GM23338 (cell line): ENCODE data around the gene LRRC47. TPM values are rescaled to one million over a fixed set of nuclear protein-coding genes. Genes with fewer than 3 reads are reported as not detected.
A peak's percentile ranks its signal among the peaks of the same experiment; 100 is the strongest.

Experiments used
- ATAC-seq: fragments of 200-7000 bp; cut with Tn5 transposase; 3 replicates; pipeline ENCODE4 v1.9.1; 2020
- DNase-seq: peaks from one replicate; pipeline ENCODE4 v3.0.0-alpha.2; 2015; ENCODE audit warnings: low spot score
- H2AFZ ChIP-seq: fragments of 200-600 bp; sonication (generic); 2 replicates; pipeline ENCODE4 v1.8.0; 2016; ENCODE audit warnings: antibody characterized with exemption, mild to moderate bottlenecking, moderate library complexity
- H3F3A ChIP-seq: fragments of 200-600 bp; sonication (generic); replicated peaks from 2 replicates; pipeline ENCODE4 v1.8.0; 2017; ENCODE audit warnings: antibody characterized with exemption, mixed run types, low read depth
- H3K27ac ChIP-seq: fragments of 200-600 bp; sonication (generic); 2 replicates; pipeline ENCODE4 v1.6.1; 2016; ENCODE audit warnings: low read depth
- H3K27me3 ChIP-seq: fragments of 200-600 bp; sonication (generic); 2 replicates; pipeline ENCODE4 v1.8.0; 2016; ENCODE audit warnings: mild to moderate bottlenecking, mixed run types, moderate library complexity; ENCODE audit not compliant: insufficient read depth
- H3K36me3 ChIP-seq: fragments of 200-600 bp; sonication (generic); 2 replicates; pipeline ENCODE4 v1.8.0; 2016; ENCODE audit warnings: mild to moderate bottlenecking; ENCODE audit not compliant: insufficient read depth
- H3K4me1 ChIP-seq: fragments of 200-600 bp; sonication (generic); 2 replicates; pipeline ENCODE4 v1.8.0; 2016; ENCODE audit warnings: mild to moderate bottlenecking, moderate library complexity; ENCODE audit not compliant: insufficient read depth
- H3K4me2 ChIP-seq: fragments of 200-600 bp; sonication (generic); 2 replicates; pipeline ENCODE4 v1.7.1; 2017; ENCODE audit warnings: mixed run types
- H3K4me3 ChIP-seq: fragments of 200-600 bp; sonication (generic); 2 replicates; pipeline ENCODE4 v1.6.1; 2016; ENCODE audit warnings: mixed run types
- H3K79me2 ChIP-seq: fragments of 200-600 bp; sonication (generic); replicated peaks from 2 replicates; pipeline ENCODE4 v1.8.0; 2017; ENCODE audit warnings: mild to moderate bottlenecking; ENCODE audit not compliant: insufficient read depth
- H3K9me2 ChIP-seq: fragments of 200-600 bp; sonication (generic); 2 replicates; pipeline ENCODE4 v1.8.0; 2017; ENCODE audit not compliant: insufficient read depth
- H4K20me1 ChIP-seq: fragments of 200-600 bp; sonication (generic); replicated peaks from 2 replicates; pipeline ENCODE4 v1.8.0; 2017; ENCODE audit warnings: mild to moderate bottlenecking; ENCODE audit not compliant: insufficient read depth
- H3K27ac Mint-ChIP-seq: 2 replicates; pipeline ENCODE4 v1.8.0; 2020; ENCODE audit warnings: inconsistent platforms, mild to moderate bottlenecking, moderate library complexity, mixed read lengths
- H3K27me3 Mint-ChIP-seq: 3 replicates; pipeline ENCODE4 v1.8.0; 2022; ENCODE audit warnings: low read depth, mild to moderate bottlenecking, moderate library complexity, mixed read lengths, inconsistent platforms; ENCODE audit not compliant: insufficient read depth, poor library complexity
- H3K36me3 Mint-ChIP-seq: 3 replicates; pipeline ENCODE4 v1.8.0; 2021; ENCODE audit warnings: low read depth, mild to moderate bottlenecking, inconsistent platforms, moderate library complexity, mixed read lengths
- H3K4me1 Mint-ChIP-seq: 3 replicates; pipeline ENCODE4 v1.8.0; 2020; ENCODE audit warnings: mild to moderate bottlenecking, inconsistent platforms, mixed read lengths
- H3K4me3 Mint-ChIP-seq: 3 replicates; pipeline ENCODE4 v1.8.0; 2021; ENCODE audit warnings: moderate library complexity, mild to moderate bottlenecking, inconsistent platforms, mixed read lengths
- H3K9me3 Mint-ChIP-seq: 3 replicates; pipeline ENCODE4 v1.8.0; 2020; ENCODE audit warnings: moderate library complexity, mild to moderate bottlenecking, inconsistent platforms, mixed read lengths
- CTCF ChIP-seq, 2 experiments: fragments of 200-600 bp in 1 of 2; sonication (generic) in 1 of 2; conservative IDR thresholded peaks; 2 replicates each; pipeline versions ENCODE4 v1.5.1 to v1.6.1; 2016 to 2017; ENCODE audit warnings: antibody characterized with exemption in 2 of 2, low read depth in 2 of 2, mild to moderate bottlenecking in 2 of 2, moderate library complexity in 1 of 2
- ETS1 ChIP-seq: IDR thresholded peaks from 2 replicates; pipeline ENCODE4 v1.6.1; 2016; ENCODE audit warnings: antibody characterized with exemption
- EZH2 ChIP-seq: fragments of 200-600 bp; sonication (generic); IDR thresholded peaks from one replicate; pipeline ENCODE4 v1.8.0; 2017; ENCODE audit warnings: antibody characterized with exemption, mild to moderate bottlenecking, low read depth; ENCODE audit not compliant: unreplicated experiment
- EZH2phosphoT487 ChIP-seq: fragments of 200-600 bp; sonication (generic); IDR thresholded peaks from one replicate; pipeline ENCODE4 v1.8.1; 2018; ENCODE audit warnings: antibody characterized with exemption; ENCODE audit not compliant: unreplicated experiment
- JUNB ChIP-seq: IDR thresholded peaks from one replicate; pipeline ENCODE4 v1.6.1; 2016; ENCODE audit warnings: antibody characterized with exemption; ENCODE audit not compliant: unreplicated experiment
- NANOG ChIP-seq: IDR thresholded peaks from 2 replicates; pipeline ENCODE4 v1.6.1; 2016; ENCODE audit warnings: antibody characterized with exemption, borderline replicate concordance
- REST ChIP-seq: IDR thresholded peaks from one replicate; pipeline ENCODE4 v1.6.1; 2018; ENCODE audit warnings: antibody characterized with exemption; ENCODE audit not compliant: unreplicated experiment
- STAT1 ChIP-seq: IDR thresholded peaks from one replicate; pipeline ENCODE4 v1.6.1; 2016; ENCODE audit warnings: antibody characterized with exemption; ENCODE audit not compliant: unreplicated experiment
- ZNF331 ChIP-seq: fragments of 250-450 bp; sonication (Bioruptor Pico); IDR thresholded peaks from 2 replicates; pipeline ENCODE4 v1.5.0; 2020; ENCODE audit warnings: low read depth, mild to moderate bottlenecking, moderate library complexity
- polyA plus RNA-seq: library from polyadenylated mRNA; unstranded; fragments of >200 nt; fragmentation: Nextera tagmentation; extraction: Ambion mirVana; gene quantifications from 2 replicates; pipeline ENCODE4 v1.2.1, GENCODE V29; 2016
- total RNA-seq: library from RNA; depleted of rRNA; stranded (reverse); fragments of >200 nt; shearing (Covaris generic); gene quantifications from 2 replicates; pipeline ENCODE4 v1.2.3, GENCODE V29; 2014

Gene LRRC47
- total and polyA plus RNA-seq, 2 experiments from 2014 or later: 15.8 to 76.8 TPM

- ATAC-seq: no peak
- no peak overlapping the region for H3K4me3 Mint-ChIP-seq
- no peaks in the 10 kb centered on the region for H3K27me3 Mint-ChIP-seq
- no peak for DNase-seq
- no peak overlapping the region for H3K27ac ChIP-seq
- H3K9me2 ChIP-seq: no peaks in the 10 kb centered on the region
- H3K4me1 ChIP-seq: no peaks in the 10 kb centered on the region
- no peaks in the 10 kb centered on the region for H4K20me1 ChIP-seq
- H3K79me2 ChIP-seq: no peaks in the 10 kb centered on the region
- no peaks in the 10 kb centered on the region for H3F3A ChIP-seq
- H3K4me1 Mint-ChIP-seq: no peaks in the 10 kb centered on the region
- peaks cover 52% of the 10 kb centered on the region for H3K36me3 Mint-ChIP-seq
- no peaks in the 10 kb centered on the region for H3K27me3 ChIP-seq
- peaks cover 7% of the 10 kb centered on the region; the same call in 2 of the 3 replicates for H3K9me3 Mint-ChIP-seq
- H2AFZ ChIP-seq: no peak overlapping the region
- no peak overlapping the region for H3K4me3 ChIP-seq
- H3K36me3 ChIP-seq: no peaks in the 10 kb centered on the region; the same call in 1 of the 2 replicates
- no peak overlapping the region for H3K27ac Mint-ChIP-seq
- H3K4me2 ChIP-seq: no peak overlapping the region
- TF ChIP-seq ZNF331 (CRISPR knock-in tag) (peak; percentile 79), CTCF (conservative IDR thresholded peaks at IDR 0.05; ENCODE audit: low read depth in 2 of 2) (no peak), JUNB (no peak)
Observed at GRCh38 chr1:3837200-3837599, 40.9 kb upstream of the LRRC47 start.

GRCh38 chr1:3836421-3836820 lies 40.1 kb upstream of the LRRC47 start:
- Histone ChIP-seq H4K20me1 (no peaks in the 10 kb centered on the region), H3K36me3 (no peaks in the 10 kb centered on the region; the same call in 1 of the 2 replicates), H3K27me3 (no peaks in the 10 kb centered on the region), H3F3A (no peaks in the 10 kb centered on the region), H3K27ac (no peak overlapping the region), H3K4me3 (no peak overlapping the region), H3K79me2 (no peaks in the 10 kb centered on the region), H3K9me2 (no peaks in the 10 kb centered on the region), H2AFZ (no peak overlapping the region), H3K4me1 (no peaks in the 10 kb centered on the region), H3K4me2 (no peak overlapping the region)
- peaks cover 7% of the 10 kb centered on the region; the same call in 2 of the 3 replicates for H3K9me3 Mint-ChIP-seq
- no peaks in the 10 kb centered on the region for H3K4me1 Mint-ChIP-seq
- ATAC-seq: no peak
- no peaks in the 10 kb centered on the region for H3K27me3 Mint-ChIP-seq
- peaks cover 56% of the 10 kb centered on the region for H3K36me3 Mint-ChIP-seq
- H3K4me3 Mint-ChIP-seq: no peak overlapping the region
- DNase-seq: no peak
- no peak for TF ChIP-seq NANOG
- TF ChIP-seq ZNF331 (CRISPR knock-in tag): no peak
- TF ChIP-seq STAT1: no peak
- no peak for TF ChIP-seq CTCF (conservative IDR thresholded peaks at IDR 0.05; ENCODE audit: low read depth in 2 of 2)
- TF ChIP-seq EZH2phosphoT487: no peak
- no peak for TF ChIP-seq EZH2
- TF ChIP-seq REST: no peak
- no peak for TF ChIP-seq ETS1
- no peak overlapping the region for H3K27ac Mint-ChIP-seq
